HG03565 (cell line): ENCODE measurements around the gene PRSS2.
"Not testable (repeated sequence)": the region's sequence is repeated elsewhere in the genome, so short reads cannot be mapped to it uniquely, and the experiment has no call there.

Source experiments
- ATAC-seq: cut with Tn5 transposase; IDR thresholded peaks from one replicate; pipeline ENCODE4 v1.9.1; 2021; ENCODE audit warnings: mild to moderate bottlenecking, moderate library complexity; ENCODE audit not compliant: unreplicated experiment

Gene PRSS2

DNA sequence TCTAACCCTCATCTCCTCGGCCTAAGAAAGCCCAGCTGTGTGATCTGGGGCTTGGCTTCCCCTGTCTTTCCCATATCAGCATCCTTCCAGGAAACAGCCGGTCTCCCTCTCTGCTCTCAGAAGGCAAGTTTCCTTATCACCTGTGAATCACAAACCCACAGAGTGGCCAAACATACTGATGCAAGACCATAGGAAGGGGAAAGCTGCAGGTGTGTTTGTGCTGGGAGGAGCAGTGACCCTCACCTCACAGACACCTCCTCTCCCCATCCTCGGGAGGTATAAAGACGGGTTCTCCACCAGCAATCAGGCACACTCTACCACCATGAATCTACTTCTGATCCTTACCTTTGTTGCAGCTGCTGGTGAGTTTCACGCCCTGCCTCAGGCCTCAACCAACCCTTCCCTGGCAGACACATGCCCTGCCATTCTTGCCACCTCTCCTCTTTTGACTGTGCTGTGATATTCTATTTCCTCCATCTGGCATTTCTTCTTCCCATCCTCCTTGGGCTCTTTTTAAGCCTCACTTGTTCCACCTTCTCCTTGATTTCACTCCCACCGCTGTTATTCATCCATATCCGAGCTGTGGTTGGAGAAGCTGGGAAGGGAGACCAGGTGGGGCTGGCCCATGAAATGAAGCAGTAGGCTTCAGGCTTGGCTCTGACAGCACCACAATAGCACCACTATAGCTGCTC is at the start of gene PRSS2:
PRSS2 (plus strand) TSS at position 310 of the 692 bp plus-strand sequence; CDS start at position 323, 13 bp downstream.
- no peak for ATAC-seq

DNA sequence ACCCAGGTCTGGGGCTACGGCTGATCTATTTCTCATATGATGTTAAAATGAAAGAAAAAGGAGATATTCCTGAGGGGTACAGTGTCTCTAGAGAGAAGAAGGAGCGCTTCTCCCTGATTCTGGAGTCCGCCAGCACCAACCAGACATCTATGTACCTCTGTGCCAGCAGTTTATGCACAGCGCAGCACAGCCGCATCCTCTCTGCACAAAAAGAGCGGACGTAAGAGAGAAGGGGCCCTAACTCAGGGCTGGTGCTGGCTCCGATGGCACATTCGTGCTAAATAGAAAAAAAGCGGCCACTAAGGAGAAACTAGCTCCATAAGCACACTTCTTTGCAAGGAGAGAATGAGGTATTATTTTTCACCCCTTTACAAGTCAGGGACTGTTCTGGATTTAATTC is 49.8 kb upstream of the PRSS2 start:
- no peak for ATAC-seq

DNA sequence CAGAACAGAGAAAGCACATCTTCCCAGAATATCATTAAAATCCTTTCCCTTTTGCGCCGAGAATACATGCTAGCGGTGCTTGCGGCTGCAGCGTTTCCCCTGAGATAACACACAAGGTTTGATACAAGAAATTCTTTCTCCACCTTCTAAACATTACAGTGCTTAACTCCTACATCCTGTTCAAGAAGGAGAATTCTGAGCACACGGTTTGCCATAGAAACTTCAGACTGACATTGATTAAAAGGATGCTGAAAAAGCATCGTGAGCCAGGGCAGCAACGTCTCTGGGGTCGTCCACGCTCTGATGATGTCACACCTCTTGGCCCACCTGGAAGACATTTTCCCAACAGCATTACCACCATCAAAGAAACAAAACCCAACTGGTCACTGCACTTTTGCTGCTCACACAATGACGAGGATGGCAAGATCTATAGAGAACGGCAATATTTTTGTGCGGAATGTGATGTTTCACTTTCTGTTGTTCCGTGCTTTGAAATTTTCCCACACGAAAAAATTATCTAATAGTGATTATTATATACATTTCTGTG is 48.4 kb upstream of the PRSS2 start:
- ATAC-seq, result no peak

DNA sequence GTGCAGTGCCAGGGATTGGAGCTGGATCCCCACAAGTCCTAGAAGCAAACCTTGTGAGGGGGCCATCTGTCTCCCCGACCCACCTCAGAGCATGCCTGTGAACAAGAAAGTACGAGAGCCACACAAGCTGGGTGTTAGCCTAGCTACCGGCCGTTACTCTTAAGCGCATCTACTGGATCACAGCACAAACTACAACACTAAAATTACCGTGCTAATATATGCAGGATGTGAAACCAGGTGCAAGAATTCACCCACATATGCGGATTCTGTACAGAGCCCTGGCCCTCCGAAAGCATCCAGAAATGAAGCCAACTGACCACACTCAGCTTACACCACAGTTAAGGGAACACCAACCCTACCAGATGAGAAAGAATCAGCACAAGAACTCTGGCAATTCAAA is 37.5 kb upstream of the PRSS2 start:
- peak; percentile 87 for ATAC-seq

DNA sequence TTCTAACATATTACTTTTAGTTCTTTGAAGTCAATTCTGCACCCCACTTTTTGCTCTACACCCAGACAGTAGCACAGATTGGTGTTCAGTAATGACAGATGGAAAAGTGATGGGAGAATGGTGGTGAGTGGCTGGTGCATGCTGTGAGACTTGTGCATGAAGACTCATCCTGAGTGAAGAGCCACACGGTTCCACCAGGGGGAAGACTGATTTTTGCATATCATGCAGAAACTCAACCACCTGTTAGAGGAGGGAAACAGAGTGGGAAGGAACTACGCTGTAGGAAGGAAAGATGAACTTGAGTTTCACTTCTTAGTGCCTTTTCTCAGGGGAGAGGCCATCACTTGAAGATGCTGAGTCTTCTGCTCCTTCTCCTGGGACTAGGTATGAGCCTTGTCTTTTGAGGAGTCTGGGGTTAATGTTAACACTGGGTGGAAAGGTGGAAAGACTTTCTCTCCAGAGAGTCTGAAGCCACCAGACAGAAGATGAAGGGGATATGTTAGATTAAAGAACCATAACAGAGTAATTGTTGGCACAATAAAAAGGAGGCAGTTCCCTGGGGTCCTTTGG is 30.8 kb upstream of the PRSS2 start:
- peak; percentile 82 for ATAC-seq

GRCh38 chr7:142740786-142741185 is 30.0 kb upstream of the PRSS2 start:
- no peak for ATAC-seq

DNA sequence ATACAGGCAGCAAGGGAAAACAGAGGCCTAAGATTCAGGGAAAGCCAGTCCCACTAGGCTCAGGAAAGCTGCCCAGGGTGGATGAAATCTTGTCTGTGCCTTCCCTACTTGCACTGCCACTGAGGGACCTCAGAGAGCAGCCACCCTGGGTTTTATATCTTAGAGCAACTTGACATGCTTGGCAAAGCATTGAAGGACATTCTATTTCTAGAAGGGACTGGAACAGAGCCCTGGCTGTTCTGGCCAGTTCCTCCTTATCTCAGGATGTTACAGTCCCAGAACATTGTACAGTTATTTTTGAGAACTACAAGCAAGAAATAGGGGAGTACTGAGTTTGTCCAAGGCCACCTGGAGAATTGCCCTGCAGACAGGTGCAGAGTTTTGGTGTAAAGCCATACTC is 28.8 kb upstream of the PRSS2 start:
- not testable (repeated sequence) for ATAC-seq

GRCh38 chr7:142745091-142745635 is 25.6 kb upstream of the PRSS2 start:
- no peak for ATAC-seq

DNA sequence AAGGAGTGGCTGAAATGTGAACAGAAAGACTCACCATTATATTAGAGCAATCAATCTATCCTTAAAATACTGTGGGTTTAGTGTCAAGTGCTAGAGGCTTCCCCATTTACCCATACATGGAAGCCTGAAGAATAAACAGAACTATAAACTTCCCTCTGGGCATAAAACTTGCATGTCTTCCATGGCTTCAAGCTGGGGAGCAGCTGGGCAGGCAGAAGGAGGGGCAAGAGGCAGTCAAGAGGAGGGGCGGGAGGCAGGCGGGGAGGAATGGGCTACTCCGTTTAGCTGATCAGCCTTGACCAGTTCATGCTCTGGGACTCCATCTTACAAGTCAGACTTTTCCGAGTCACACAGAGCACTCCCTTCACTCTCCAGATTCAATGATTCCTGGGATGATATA is 25.0 kb upstream of the PRSS2 start:
- ATAC-seq, result no peak

DNA sequence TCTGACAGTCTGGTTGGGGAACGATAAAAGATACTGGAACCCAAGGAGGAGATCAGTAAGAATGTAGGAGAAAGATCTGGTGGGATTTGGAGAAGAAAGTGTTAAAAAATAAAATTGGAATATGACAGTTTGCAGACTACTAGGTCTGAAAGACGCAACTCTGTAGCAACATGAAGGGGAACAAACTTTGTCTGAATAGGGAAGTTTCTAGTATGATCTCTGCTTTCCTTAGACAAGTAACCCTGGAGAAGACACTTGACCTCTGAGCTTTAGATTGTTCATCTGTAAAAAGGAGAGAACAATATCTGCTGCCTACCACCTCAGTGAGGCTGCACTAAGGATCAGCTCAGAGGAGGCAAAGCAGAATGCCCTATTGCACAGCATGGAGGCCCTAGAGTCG is 24.5 kb upstream of the PRSS2 start:
- no peak for ATAC-seq

GRCh38 chr7:142748410-142748809 is 22.4 kb upstream of the PRSS2 start:
- ATAC-seq, result not testable (repeated sequence)

GRCh38 chr7:142749218-142749993 is 21.4 kb upstream of the PRSS2 start, which contains the start of gene PRSS1:
TSS of gene PRSS1 (plus strand) at chr7:142749472. CDS start at chr7:142749485, 13 bp downstream.
- no peak for ATAC-seq

- no peak for ATAC-seq
Measured at GRCh38 chr7:142750321-142750938, 20.3 kb upstream of the PRSS2 start.

GRCh38 chr7:142751526-142752175 is 19.1 kb upstream of the PRSS2 start:
- not testable (repeated sequence) for ATAC-seq

DNA sequence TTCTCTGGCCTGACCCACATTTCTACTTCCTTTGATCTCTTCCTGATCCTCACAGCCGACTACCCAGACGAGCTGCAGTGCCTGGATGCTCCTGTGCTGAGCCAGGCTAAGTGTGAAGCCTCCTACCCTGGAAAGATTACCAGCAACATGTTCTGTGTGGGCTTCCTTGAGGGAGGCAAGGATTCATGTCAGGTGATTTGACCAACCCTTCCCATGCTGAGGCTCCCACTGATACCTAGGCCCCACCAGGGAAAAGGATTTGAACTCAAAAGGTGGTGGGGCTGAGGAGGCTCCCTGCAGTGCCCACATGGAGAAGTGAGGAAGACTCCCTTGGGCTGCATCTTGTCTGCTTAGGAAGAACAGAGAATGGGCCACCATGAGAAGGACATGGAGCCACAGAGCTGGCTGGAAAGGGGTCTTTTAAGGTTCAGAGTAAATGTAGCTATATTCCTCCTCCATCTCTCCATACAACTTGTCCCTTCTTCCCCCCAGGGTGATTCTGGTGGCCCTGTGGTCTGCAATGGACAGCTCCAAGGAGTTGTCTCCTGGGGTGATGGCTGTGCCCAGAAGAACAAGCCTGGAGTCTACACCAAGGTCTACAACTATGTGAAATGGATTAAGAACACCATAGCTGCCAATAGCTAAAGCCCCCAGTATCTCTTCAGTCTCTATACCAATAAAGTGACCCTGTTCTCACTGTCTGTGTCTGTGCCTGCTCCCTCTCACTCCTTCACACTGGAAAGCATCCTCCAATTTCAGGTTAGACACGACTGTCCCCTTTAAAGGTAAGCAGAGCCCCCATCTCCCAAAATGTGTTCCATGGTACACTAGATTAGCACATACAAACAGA is 18.2 kb upstream of the PRSS2 start:
- no peak for ATAC-seq

DNA sequence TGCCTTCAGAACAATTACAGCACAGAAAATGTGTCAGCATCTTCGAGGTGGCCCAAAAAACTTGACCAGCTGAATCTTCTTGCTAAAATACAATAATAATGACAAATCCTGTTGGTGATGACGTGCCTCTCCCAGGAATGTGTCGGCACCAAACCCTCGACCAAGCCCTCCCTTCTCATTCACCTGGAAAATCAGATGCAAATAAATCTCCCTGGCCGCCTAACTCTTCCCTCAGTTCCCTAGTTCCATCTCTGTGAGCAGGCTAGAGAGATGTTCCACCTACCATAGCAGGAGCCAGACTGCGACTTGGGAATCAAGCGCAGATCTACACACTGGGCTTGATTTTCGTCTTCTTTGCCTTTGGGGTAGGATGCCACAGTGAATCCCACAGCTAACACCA is 17.4 kb upstream of the PRSS2 start:
- ATAC-seq, result no peak

- not testable (repeated sequence) for ATAC-seq
Measured at GRCh38 chr7:142753925-142754491, 16.8 kb upstream of the PRSS2 start.

DNA sequence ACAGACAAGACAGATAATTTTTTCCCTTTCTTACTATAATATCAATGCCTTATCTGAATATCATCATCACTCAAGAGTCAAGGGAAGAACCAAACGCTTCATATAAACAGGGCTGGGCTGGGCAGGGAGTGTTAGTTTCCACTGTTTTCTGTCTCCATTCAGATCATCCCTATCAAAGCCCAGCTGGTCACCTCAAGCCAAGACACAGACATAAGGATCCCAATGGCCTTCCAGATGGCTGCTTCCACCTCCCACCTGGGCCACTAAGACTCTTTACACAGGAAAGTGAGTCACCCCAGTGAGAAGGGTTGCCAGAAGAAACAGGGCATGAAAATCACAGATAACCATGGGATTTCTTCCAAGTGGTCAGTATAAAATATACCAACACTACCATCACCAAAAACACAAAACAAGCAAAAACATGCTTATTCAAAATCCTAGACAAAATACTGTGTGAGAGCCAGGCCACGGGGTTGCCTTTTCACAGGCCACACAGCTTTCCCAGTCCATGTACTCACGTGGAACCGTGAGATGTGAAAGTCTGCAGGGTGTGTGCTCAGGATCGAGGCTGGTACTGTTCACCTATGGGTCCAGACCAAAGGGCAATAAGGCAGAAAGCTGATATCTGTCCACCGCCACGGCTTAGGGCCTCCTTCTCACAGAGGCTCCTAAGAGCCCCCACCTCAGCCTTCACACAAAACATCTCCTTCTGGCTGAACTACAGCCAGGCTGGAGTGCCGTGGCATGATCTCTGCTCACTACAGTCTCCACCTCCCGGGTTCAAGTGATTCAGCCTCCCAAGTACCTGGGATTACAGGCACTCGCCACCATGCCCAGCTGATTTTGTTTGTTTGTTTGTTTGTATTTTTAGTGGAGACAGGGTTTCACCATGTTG is 15.8 kb upstream of the PRSS2 start:
- ATAC-seq, result no peak
